ENCODE measurements around the gene ANTXR1.
"Not testable (repeated sequence)": the region's sequence is repeated elsewhere in the genome, so short reads cannot be mapped to it uniquely, and the experiment has no call there.

Gene ANTXR1

DNA sequence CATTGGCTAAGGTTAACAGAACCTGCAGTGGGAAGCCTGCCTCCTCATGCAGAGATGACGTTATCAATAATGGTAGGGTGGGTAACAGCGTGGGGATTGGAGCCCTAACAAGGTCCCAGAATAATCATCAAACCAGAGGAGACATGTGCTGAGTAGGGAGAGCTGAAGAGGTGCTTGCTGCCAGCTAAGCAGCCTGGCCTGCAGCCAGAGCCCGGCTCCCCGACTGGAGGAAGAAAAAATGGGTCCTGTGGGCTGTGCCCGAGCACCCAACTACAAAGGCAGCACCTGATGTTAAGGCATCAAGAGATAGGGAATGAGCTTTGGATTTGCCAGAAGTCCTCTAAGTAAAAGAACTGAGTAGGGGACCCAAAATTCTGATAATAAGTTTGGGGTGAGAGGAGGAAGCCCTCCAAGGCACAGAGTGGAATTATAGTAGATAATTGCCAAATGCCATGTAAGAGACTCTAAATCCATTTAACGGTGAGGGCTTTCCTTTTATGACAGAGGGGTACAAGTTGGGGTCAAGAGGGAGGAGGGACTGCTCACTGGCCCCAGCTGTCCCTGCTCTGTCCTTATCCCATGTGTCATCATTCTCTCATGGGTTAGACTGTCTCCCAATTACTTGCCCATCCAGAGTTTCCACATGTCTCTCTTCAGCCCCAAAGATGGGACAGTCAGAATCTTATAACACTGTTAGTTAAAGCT lies 156.1 kb downstream of the ANTXR1 start:
- no peak overlapping the region for H3K4me3 ChIP-seq (ENCODE audit: control insufficient read depth, low read depth, low read length)
- TF ChIP-seq, protein P1, sequence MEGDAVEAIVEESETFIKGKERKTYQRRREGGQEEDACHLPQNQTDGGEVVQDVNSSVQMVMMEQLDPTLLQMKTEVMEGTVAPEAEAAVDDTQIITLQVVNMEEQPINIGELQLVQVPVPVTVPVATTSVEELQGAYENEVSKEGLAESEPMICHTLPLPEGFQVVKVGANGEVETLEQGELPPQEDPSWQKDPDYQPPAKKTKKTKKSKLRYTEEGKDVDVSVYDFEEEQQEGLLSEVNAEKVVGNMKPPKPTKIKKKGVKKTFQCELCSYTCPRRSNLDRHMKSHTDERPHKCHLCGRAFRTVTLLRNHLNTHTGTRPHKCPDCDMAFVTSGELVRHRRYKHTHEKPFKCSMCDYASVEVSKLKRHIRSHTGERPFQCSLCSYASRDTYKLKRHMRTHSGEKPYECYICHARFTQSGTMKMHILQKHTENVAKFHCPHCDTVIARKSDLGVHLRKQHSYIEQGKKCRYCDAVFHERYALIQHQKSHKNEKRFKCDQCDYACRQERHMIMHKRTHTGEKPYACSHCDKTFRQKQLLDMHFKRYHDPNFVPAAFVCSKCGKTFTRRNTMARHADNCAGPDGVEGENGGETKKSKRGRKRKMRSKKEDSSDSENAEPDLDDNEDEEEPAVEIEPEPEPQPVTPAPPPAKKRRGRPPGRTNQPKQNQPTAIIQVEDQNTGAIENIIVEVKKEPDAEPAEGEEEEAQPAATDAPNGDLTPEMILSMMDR (conservative IDR thresholded peaks at IDR 0.05; ENCODE audit: control insufficient read depth, insufficient read depth, low read depth, low read length): no peak
- no peak for DNase-seq (ENCODE audit: low read depth)

DNA sequence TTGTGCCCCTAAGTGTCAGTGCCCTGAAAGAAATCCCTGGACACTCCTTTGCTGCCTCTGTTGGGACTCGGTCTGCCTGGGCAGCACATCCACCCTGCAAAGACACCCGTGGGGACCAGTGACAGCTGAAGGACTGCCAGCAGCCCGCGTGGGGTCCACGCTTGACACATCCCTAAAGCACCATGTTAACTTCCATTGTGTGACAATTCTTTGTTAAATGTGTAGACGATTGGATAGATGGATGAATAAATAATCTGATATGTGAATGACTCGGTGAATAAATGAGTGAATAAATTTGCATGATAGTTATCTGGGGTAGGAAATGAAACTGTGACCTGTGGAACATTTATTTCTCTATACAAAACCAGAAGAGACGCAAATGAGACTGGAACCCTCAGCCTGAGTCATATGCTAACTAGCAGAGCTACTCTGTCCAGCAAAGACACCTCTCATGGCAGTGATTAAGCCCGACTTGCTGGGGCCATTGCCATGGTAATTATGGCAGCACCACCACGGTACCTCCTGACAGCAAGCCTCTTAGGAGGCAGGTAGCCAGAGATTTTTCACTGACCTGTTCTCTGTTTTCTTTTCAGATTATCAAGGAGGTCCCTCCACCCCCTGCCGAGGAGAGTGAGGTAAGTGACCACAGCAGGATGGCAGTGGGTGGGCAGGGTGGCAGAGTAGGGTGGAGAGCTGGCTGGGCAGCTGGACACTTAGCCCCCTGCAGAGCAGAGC lies 156.8 kb downstream of the ANTXR1 start:
- DNase-seq (ENCODE audit: low read depth): no peak
- no peak overlapping the region for H3K4me3 ChIP-seq (ENCODE audit: control insufficient read depth, low read depth, low read length)
- TF ChIP-seq, protein P1 (conservative IDR thresholded peaks at IDR 0.05; ENCODE audit: control insufficient read depth, insufficient read depth, low read depth, low read length): no peak

DNA sequence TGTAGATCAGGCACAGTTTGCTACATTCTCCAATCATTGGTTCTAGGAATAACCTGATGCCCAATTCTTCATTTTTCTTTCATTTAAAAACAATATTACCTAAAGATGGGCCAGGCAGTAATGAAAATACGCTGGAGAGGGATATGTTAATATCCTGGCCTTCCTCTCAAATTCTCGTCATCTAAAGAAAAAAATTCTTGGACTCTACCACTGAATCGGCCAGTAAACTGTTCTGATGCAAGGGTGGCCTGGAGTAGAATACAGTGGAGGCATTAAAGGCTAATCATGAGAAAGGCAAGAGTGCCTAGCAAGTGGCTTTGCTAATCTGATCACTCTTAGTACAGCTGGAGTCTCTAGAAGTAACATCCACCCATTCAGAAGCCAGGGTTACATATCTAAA lies 157.7 kb downstream of the ANTXR1 start:
- no peak for DNase-seq (ENCODE audit: low read depth)
- TF ChIP-seq, protein P1 (conservative IDR thresholded peaks at IDR 0.05; ENCODE audit: control insufficient read depth, insufficient read depth, low read depth, low read length): no peak
- no peak overlapping the region for H3K4me3 ChIP-seq (ENCODE audit: control insufficient read depth, low read depth, low read length)

DNA sequence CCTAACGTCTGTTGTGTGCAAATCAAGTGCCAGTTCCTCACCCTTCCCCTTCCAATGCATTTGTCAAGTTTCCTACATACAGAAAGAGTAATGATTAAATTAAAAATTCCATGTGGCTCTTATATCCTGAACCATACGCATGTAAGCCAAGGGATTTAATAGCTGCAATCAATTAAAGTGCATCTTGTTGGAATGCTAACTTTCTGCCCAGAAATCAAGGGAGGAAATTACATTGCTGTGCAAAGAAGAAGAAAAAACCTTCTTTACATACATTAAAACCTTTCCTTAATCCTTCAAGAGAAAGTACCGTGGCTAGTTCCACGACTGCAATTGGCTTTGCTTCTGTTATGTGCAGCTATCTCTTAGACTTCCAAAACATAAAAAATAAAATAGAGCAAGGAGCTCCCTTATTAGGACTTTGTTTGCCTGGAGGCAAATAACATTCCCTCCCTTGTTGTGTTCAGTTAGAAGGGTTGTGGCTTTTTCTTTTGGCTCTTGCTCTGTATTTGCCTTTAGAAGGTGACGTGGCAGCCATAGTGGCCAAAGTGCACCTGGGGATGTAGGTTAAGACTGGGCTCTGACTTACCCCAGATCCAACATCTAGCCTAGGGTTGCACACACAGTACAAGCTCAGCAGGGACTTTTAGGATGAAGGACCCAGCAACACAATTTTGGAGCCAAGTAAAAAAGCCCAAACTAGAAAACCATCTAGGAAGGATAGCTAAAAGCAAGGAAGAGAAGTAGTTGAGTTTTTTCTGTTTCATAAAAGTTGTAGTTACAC lies 158.3 kb downstream of the ANTXR1 start:
- DNase-seq (ENCODE audit: low read depth): no peak
- TF ChIP-seq, protein P1 (conservative IDR thresholded peaks at IDR 0.05; ENCODE audit: control insufficient read depth, insufficient read depth, low read depth, low read length): no peak

DNA sequence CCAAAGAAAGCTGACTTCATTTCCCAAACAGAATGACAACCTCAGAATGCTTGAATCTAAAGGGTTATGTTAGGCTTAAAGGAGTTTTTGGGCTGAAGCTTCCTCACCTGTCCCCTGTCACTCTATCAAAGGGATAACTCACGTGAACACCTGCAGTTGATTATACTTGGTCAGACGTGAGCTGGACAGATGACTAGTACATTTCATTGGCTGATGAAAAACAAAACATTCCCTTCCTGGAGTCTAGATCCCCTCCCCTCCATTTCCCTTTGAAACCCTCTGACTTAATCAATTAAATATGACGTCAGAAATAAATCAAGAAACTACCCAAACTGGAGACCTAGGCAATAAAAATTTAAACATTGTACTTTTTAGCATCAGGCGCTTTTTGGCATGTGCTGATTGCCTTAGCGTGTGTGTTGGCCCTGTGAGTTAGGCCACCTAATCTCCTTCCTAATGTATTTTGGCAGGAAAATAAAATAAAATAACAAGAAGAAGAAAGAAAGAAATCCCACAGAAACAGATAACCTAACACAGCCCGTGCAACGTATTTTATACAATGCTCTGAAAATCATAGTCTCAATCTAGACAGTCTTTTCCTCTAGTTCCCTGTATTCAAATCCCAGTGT lies 159.0 kb downstream of the ANTXR1 start:
- TF ChIP-seq, protein P1 (conservative IDR thresholded peaks at IDR 0.05; ENCODE audit: control insufficient read depth, insufficient read depth, low read depth, low read length): no peak
- no peak for DNase-seq (ENCODE audit: low read depth)
- H3K4me3 ChIP-seq (ENCODE audit: control insufficient read depth, low read depth, low read length): no peak overlapping the region

More for the DNA sequence above, 158.3 kb downstream of the ANTXR1 start:
- H3K4me3 ChIP-seq (ENCODE audit: control insufficient read depth, low read depth, low read length): no peak overlapping the region

DNA sequence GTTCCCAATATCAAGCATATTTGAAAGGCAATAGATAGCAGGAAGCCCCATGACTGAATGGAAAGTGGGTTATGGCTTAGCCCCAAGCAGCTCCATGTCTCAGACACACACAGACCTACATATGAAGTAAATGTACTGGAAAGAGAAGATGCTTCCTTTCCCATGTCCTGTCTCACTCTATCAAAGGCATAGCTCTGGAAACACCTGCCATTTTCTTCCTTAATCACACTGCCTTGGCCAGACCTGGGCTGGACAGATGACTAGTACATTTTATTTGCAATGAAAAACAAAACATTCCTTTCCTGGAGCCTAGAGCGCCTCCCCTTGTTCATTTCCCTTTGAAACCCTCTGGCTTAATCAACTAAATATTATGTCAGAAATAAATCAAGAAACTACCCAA lies 160.7 kb downstream of the ANTXR1 start:
- no peak overlapping the region for H3K4me3 ChIP-seq (ENCODE audit: control insufficient read depth, low read depth, low read length)
- DNase-seq (ENCODE audit: low read depth): no peak
- TF ChIP-seq, protein P1 (conservative IDR thresholded peaks at IDR 0.05; ENCODE audit: control insufficient read depth, insufficient read depth, low read depth, low read length): peak; percentile 1

DNA sequence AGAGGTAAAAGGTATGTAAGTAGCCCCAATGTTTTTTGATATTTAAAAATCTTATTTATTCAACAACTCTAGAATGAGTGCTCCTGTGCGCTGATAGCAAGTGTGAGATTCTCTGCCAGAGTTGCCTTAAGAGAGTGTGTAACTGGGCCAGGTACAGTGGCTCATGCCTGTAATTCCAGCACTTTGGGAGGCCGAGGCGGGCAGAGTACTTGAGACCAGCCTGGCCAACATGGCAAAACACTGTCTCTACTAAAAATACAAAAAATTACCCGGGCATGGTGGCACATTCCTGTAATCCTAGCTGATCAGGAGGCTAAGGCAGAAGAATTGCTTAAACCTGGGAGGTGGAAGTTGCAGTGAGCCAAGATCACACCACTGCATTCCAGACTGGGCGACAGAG lies 161.2 kb downstream of the ANTXR1 start:
- DNase-seq (ENCODE audit: low read depth); H3K4me3 ChIP-seq (ENCODE audit: control insufficient read depth, low read depth, low read length): not testable (repeated sequence)

Measured in fibroblast of mammary gland (primary cell).